ENCODE data around the gene PRAC2. TPM values are rescaled to one million over a fixed set of nuclear protein-coding genes. Genes with fewer than 3 reads are reported as not detected.

Gene PRAC2
- total and polyA plus RNA-seq, 2 of the 13 experiments (the other 11 are each of a cell fraction or from before 2014, with no cell fraction given): not detected

- H3K79me2 ChIP-seq (ENCODE audit: insufficient read depth, low read length): no peaks in the 10 kb centered on the region
- no peaks in the 10 kb centered on the region for H3K27me3 ChIP-seq (ENCODE audit: control insufficient read depth in 1 of 2, insufficient read depth in 2 of 2, low read length in 2 of 2)
- ChIA-PET POLR2A (no interaction called here), CTCF (ENCODE audit: low intra/inter-chr PET ratio, low total read pairs) (no interaction called here)
- H3K27ac ChIP-seq (ENCODE audit: extremely low read length, insufficient read depth, low read length): no peak overlapping the region
- H3K4me3 ChIP-seq (replicated peaks in 1 of 3; ENCODE audit: insufficient read depth in 1 of 3, low read depth in 2 of 3, low read length in 3 of 3): no peak overlapping the region
- no peaks in the 10 kb centered on the region for H3K4me1 ChIP-seq (ENCODE audit: insufficient read depth, low read length)
- no peak overlapping the region for H3K9ac ChIP-seq (ENCODE audit: insufficient read depth, low read depth, low read length)
- peaks cover 5% of the 10 kb centered on the region for H3K9me3 ChIP-seq (ENCODE audit: low read length)
- H3K36me3 ChIP-seq (replicated peaks in 1 of 2; ENCODE audit: control insufficient read depth in 1 of 2, insufficient read depth in 2 of 2, low read length in 2 of 2): no peaks in the 10 kb centered on the region
- no peak for DNase-seq (ENCODE audit: low spot score)
- no peak for TF ChIP-seq ISL2 (CRISPR knock-in tag; IDR thresholded peaks at IDR 0.05)
- TF ChIP-seq PAF1 (CRISPR knock-in tag; IDR thresholded peaks at IDR 0.05): no peak
- no peak for TF ChIP-seq XRCC5 (optimal IDR thresholded peaks at IDR 0.05; ENCODE audit: low read length)
- TF ChIP-seq MAFK (conservative IDR thresholded peaks at IDR 0.05 in 1 of 2, IDR thresholded peaks at IDR 0.05 in 1 of 2; ENCODE audit: low read length in 2 of 2): peak; percentile 80 to 87
- TF ChIP-seq MAFF (IDR thresholded peaks at IDR 0.05; ENCODE audit: low read depth, low read length): peak; percentile 63
- TF ChIP-seq ZNF205 (CRISPR knock-in tag; IDR thresholded peaks at IDR 0.05): no peak
- ATAC-seq: no peak
- WGBS (ENCODE audit: low lambda C conversion rate): 32% methylated on average over 1 of the region's 1 CpG
- no peak overlapping the region for H2AFZ ChIP-seq (ENCODE audit: low read length)
- in situ Hi-C loops (cut with HindIII; ENCODE audit: extremely low pct_ligation_motif_present, low pct_unique_long_range_greater_than_20kb) (no loop called here), intact Hi-C loops (cut with micrococcal nuclease; ENCODE audit: unreplicated experiment) (no loop called here)
- no peaks in the 10 kb centered on the region for H4K20me1 ChIP-seq (ENCODE audit: insufficient read depth, low read length)
- no peak overlapping the region for H3K4me2 ChIP-seq (ENCODE audit: low read depth, low read length)
- no TSS peak for BruUV-seq (replicated peaks)
- no peak for FAIRE-seq
Measured at GRCh38 chr17:48692049-48692448, 30.9 kb upstream of the PRAC2 start.

GRCh38 chr17:48693178-48693577 lies 29.8 kb upstream of the PRAC2 start:
- no peak overlapping the region for H3K4me2 ChIP-seq (ENCODE audit: low read depth, low read length)
- H2AFZ ChIP-seq (ENCODE audit: low read length): no peak overlapping the region
- no peak overlapping the region for H3K9ac ChIP-seq (ENCODE audit: insufficient read depth, low read depth, low read length)
- CTCF ChIA-PET (ENCODE audit: low intra/inter-chr PET ratio, low total read pairs): no interaction called here
- ATAC-seq (no peak), DNase-seq (ENCODE audit: low spot score) (no peak), FAIRE-seq (no peak)
- intact Hi-C loops (cut with micrococcal nuclease; ENCODE audit: unreplicated experiment): no loop called here
- no peak overlapping the region for H3K4me3 ChIP-seq (replicated peaks in 1 of 3; ENCODE audit: insufficient read depth in 1 of 3, low read depth in 2 of 3, low read length in 3 of 3)
- WGBS (ENCODE audit: low lambda C conversion rate): 3% methylated on average over 1 of the region's 1 CpG
- H3K79me2 ChIP-seq (ENCODE audit: insufficient read depth, low read length): no peaks in the 10 kb centered on the region
- H3K27ac ChIP-seq (ENCODE audit: extremely low read length, insufficient read depth, low read length): no peak overlapping the region
- in situ Hi-C loops (cut with HindIII; ENCODE audit: extremely low pct_ligation_motif_present, low pct_unique_long_range_greater_than_20kb): no loop called here
- BruUV-seq (replicated peaks): no TSS peak
- H3K36me3 ChIP-seq (replicated peaks in 1 of 2; ENCODE audit: control insufficient read depth in 1 of 2, insufficient read depth in 2 of 2, low read length in 2 of 2): no peaks in the 10 kb centered on the region
- no peaks in the 10 kb centered on the region for H4K20me1 ChIP-seq (ENCODE audit: insufficient read depth, low read length)
- H3K4me1 ChIP-seq (ENCODE audit: insufficient read depth, low read length): no peaks in the 10 kb centered on the region
- peaks cover 5% of the 10 kb centered on the region for H3K9me3 ChIP-seq (ENCODE audit: low read length)
- POLR2A ChIA-PET: no interaction called here
- H3K27me3 ChIP-seq (ENCODE audit: control insufficient read depth in 1 of 2, insufficient read depth in 2 of 2, low read length in 2 of 2): 0 out of 5 replicates have a peak, but pooled peaks cover 0 to 6% of the 10 kb centered on the region in 2 experiments
- TF ChIP-seq RAD51 (IDR thresholded peaks at IDR 0.05; ENCODE audit: borderline replicate concordance) (no peak), HIVEP1 (CRISPR knock-in tag; IDR thresholded peaks at IDR 0.05) (no peak), ZNF136 (CRISPR knock-in tag; IDR thresholded peaks at IDR 0.05; ENCODE audit: low read depth) (no peak), ZBTB1 (CRISPR knock-in tag; IDR thresholded peaks at IDR 0.05; ENCODE audit: borderline replicate concordance) (no peak), ZGPAT (CRISPR knock-in tag; IDR thresholded peaks at IDR 0.05) (no peak), SNAPC4 (CRISPR knock-in tag; IDR thresholded peaks at IDR 0.05) (no peak), SRF (IDR thresholded peaks at IDR 0.05; ENCODE audit: low read depth, low read length) (no peak), ZNF180 (CRISPR knock-in tag; IDR thresholded peaks at IDR 0.05; ENCODE audit: borderline replicate concordance, low read depth) (no peak), NFRKB (IDR thresholded peaks at IDR 0.05) (no peak)

All from HepG2 (cell line).